ENCODE results near the gene PRKAB1.

The PRKAB1 gene

DNA sequence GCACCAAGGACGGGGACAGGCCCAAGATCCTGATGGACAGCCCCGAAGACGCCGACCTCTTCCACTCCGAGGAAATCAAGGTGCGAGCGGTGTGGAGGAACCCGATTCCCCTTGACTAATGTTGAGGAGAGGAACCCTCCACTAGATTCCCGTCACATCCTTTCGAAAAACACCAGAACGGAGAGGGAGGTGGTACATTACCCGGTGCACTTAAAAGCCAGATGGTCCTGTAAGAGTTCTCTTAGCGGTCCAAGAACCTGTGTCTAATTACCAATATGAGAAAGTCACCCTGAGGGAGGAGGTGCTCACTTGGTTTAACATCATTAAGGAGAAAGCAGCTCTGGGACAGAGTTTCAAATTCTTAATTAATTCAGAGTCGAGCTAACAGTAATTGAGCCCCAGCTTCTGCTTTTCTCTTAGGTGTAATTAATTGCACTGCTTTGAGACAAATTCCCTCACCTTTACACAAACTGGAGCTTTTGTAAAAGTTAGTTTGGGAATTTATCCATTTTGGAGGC is 450 bp downstream of the PRKAB1 start:
- TF ChIP-seq, protein P1, sequence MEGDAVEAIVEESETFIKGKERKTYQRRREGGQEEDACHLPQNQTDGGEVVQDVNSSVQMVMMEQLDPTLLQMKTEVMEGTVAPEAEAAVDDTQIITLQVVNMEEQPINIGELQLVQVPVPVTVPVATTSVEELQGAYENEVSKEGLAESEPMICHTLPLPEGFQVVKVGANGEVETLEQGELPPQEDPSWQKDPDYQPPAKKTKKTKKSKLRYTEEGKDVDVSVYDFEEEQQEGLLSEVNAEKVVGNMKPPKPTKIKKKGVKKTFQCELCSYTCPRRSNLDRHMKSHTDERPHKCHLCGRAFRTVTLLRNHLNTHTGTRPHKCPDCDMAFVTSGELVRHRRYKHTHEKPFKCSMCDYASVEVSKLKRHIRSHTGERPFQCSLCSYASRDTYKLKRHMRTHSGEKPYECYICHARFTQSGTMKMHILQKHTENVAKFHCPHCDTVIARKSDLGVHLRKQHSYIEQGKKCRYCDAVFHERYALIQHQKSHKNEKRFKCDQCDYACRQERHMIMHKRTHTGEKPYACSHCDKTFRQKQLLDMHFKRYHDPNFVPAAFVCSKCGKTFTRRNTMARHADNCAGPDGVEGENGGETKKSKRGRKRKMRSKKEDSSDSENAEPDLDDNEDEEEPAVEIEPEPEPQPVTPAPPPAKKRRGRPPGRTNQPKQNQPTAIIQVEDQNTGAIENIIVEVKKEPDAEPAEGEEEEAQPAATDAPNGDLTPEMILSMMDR (IDR thresholded peaks at IDR 0.05; ENCODE audit: low read depth, low read length): no peak
- DNase-seq (ENCODE audit: low read depth, low spot score): no peak
- in situ Hi-C loops (cut with HindIII; ENCODE audit: low sequenced_read_pairs): no loop called here
- peak overlapping the region; percentile 99 for H3K4me3 ChIP-seq (ENCODE audit: low read depth, low read length)

GRCh38 chr12:119669744-119670472 is 2.0 kb downstream of the PRKAB1 start:
- DNase-seq (ENCODE audit: low read depth, low spot score): no peak
- in situ Hi-C loops (cut with HindIII; ENCODE audit: low sequenced_read_pairs): no loop called here
- H3K4me3 ChIP-seq (ENCODE audit: low read depth, low read length): no peak overlapping the region

GRCh38 chr12:119671070-119671469 is 3.1 kb downstream of the PRKAB1 start:
- in situ Hi-C loops (cut with HindIII; ENCODE audit: low sequenced_read_pairs): no loop called here
- TF ChIP-seq, protein P1 (IDR thresholded peaks at IDR 0.05; ENCODE audit: low read depth, low read length): no peak
- no peak for DNase-seq (ENCODE audit: low read depth, low spot score)
- H3K4me3 ChIP-seq (ENCODE audit: low read depth, low read length): no peak overlapping the region

More at GRCh38 chr12:119669744-119670472, 2.0 kb downstream of the PRKAB1 start:
- TF ChIP-seq, protein P1 (IDR thresholded peaks at IDR 0.05; ENCODE audit: low read depth, low read length): no peak

- no peak overlapping the region for H3K4me3 ChIP-seq (ENCODE audit: low read depth, low read length)
- DNase-seq (ENCODE audit: low read depth, low spot score): no peak
- in situ Hi-C loops (cut with HindIII; ENCODE audit: low sequenced_read_pairs): no loop called here
- TF ChIP-seq, protein P1 (IDR thresholded peaks at IDR 0.05; ENCODE audit: low read depth, low read length): no peak
Observed at GRCh38 chr12:119672194-119672593, 4.3 kb downstream of the PRKAB1 start.

DNA sequence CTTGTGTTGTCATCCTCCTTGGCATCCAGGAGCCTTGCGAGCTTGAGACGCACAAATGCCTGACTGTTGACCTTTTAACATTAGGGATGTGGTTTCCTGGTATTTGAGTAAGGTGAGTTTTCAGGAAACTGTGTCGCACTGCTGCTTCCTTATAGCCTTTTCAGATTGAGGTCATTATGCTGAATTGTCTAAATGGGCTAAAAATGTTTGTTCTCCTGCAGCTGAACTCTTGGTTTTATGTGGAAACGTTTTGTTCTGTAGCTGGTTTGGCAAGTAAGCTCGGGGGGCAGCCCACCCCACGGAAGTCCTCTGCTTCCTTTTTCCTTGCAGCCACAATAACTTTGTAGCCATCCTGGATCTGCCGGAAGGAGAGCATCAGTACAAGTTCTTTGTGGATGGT is 5.7 kb downstream of the PRKAB1 start:
- TF ChIP-seq, protein P1 (IDR thresholded peaks at IDR 0.05; ENCODE audit: low read depth, low read length): no peak

GRCh38 chr12:119674560-119674959 is 6.6 kb downstream of the PRKAB1 start:
- H3K4me3 ChIP-seq (ENCODE audit: low read depth, low read length): no peak overlapping the region
- TF ChIP-seq, protein P1 (IDR thresholded peaks at IDR 0.05; ENCODE audit: low read depth, low read length): no peak
- in situ Hi-C loops (cut with HindIII; ENCODE audit: low sequenced_read_pairs): no loop called here
- no peak for DNase-seq (ENCODE audit: low read depth, low spot score)

More for the DNA sequence above, 5.7 kb downstream of the PRKAB1 start:
- in situ Hi-C loops (cut with HindIII; ENCODE audit: low sequenced_read_pairs): no loop called here
- no peak overlapping the region for H3K4me3 ChIP-seq (ENCODE audit: low read depth, low read length)
- no peak for DNase-seq (ENCODE audit: low read depth, low spot score)

Measured in astrocyte of the spinal cord (primary cell).